B cell (primary cell): ENCODE results near the gene TSPAN9. TPM values are rescaled to one million over a fixed set of nuclear protein-coding genes. Genes with fewer than 3 reads are reported as not detected.

Experiments
- ATAC-seq: fragments of 200-7000 bp; cut with Tn5 transposase; one replicate; pipeline ENCODE4 v1.10.0; 2021; ENCODE audit warnings: low read depth, mild to moderate bottlenecking, moderate number of reproducible peaks, moderate library complexity
- CTCF ChIA-PET: fragments of 350-600 bp; sonication (Branson Sonifier 250); formaldehyde crosslinking; loops from one replicate; lab custom pipeline; 2021; ENCODE audit warnings: antibody characterized with exemption, inconsistent platforms; lab: Charles Lee
- POLR2A ChIA-PET: fragments of 350-600 bp; sonication (Branson Sonifier 250); formaldehyde crosslinking; loops from one replicate; lab custom pipeline; 2021; ENCODE audit warnings: antibody characterized with exemption; lab: Charles Lee
- DNase-seq: peaks from one replicate; pipeline ENCODE4 v3.0.0; 2013
- H2AFZ ChIP-seq: 2 replicates; pipeline ENCODE4 v1.6.1; 2012; ENCODE audit warnings: mild to moderate bottlenecking, low read depth, low read length; ENCODE audit not compliant: insufficient read depth, poor library complexity, severe bottlenecking
- H3K27ac ChIP-seq, 2 donors: 1 replicate in 1 of 2; 2 replicates in 1 of 2; pipeline ENCODE4 v1.5.1; 2012 to 2013; ENCODE audit warnings: low read length in 2 of 2, mild to moderate bottlenecking in 2 of 2, moderate library complexity in 1 of 2
- H3K27me3 ChIP-seq, 4 experiments: fragments of 200-600 bp in 1 of 4; sonication (generic) in 1 of 4; replicated peaks in 1 of 4; 1 replicate in 2 of 4; 2 replicates in 2 of 4; pipeline versions ENCODE4 v1.6.1 to v1.7.0; 2013 to 2016; ENCODE audit warnings: low read length in 3 of 4, mild to moderate bottlenecking in 2 of 4, mixed read lengths in 1 of 4, moderate library complexity in 1 of 4; ENCODE audit not compliant: insufficient read depth in 4 of 4, control insufficient read depth in 3 of 4; ENCODE audit errors: control extremely low read depth in 1 of 4
- H3K36me3 ChIP-seq, 2 experiments: replicated peaks in 1 of 2; 1 replicate in 1 of 2; 2 replicates in 1 of 2; pipeline versions ENCODE4 v1.6.1 to v1.7.1; 2013; ENCODE audit warnings: low read length in 1 of 2; ENCODE audit not compliant: insufficient read depth in 2 of 2, control insufficient read depth in 1 of 2; ENCODE audit errors: control extremely low read depth in 1 of 2, extremely low read depth in 1 of 2
- H3K4me1 ChIP-seq, 2 donors: fragments of 200-600 bp in 1 of 2; sonication (generic) in 1 of 2; 1 replicate in 1 of 2; 2 replicates in 1 of 2; pipeline versions ENCODE4 v1.5.1 to v1.6.1; 2013 to 2017; ENCODE audit warnings: low read length in 2 of 2; ENCODE audit not compliant: control insufficient read depth in 2 of 2, insufficient read depth in 2 of 2
- H3K4me2 ChIP-seq: replicated peaks from 2 replicates; pipeline ENCODE3; 2012; ENCODE audit warnings: mild to moderate bottlenecking, low read depth, low read length; ENCODE audit not compliant: poor library complexity, severe bottlenecking
- H3K4me3 ChIP-seq, 5 experiments: fragments of 200-600 bp in 1 of 5; sonication (generic) in 1 of 5; 1 replicate in 3 of 5; 2 replicates in 2 of 5; pipeline versions ENCODE4 v1.5.1 to v1.7.0; 2011 to 2016; ENCODE audit warnings: low read length in 4 of 5, mild to moderate bottlenecking in 4 of 5, low read depth in 2 of 5, control low read depth in 1 of 5, moderate library complexity in 1 of 5; ENCODE audit not compliant: insufficient read depth in 1 of 5; ENCODE audit errors: control extremely low read depth in 1 of 5, extremely low read depth in 1 of 5
- H3K79me2 ChIP-seq: fragments of 200-600 bp; sonication (generic); one replicate; pipeline ENCODE4 v1.6.0; 2016; ENCODE audit warnings: low read length; ENCODE audit not compliant: control insufficient read depth, insufficient read depth
- H3K9ac ChIP-seq: fragments of 200-600 bp; sonication (generic); 2 replicates; pipeline ENCODE4 v1.6.1; 2017; ENCODE audit warnings: mild to moderate bottlenecking, low read length, moderate library complexity
- H3K9me3 ChIP-seq, 3 donors: one replicate each; pipeline versions ENCODE4 v1.6.1 to v1.7.1; 2013; ENCODE audit warnings: low read length in 2 of 3; ENCODE audit not compliant: control insufficient read depth in 2 of 3, insufficient read depth in 1 of 3; ENCODE audit errors: control extremely low read depth in 1 of 3
- H4K20me1 ChIP-seq: 2 replicates; pipeline ENCODE4 v1.6.0; 2012; ENCODE audit warnings: mild to moderate bottlenecking, low read length; ENCODE audit not compliant: insufficient read depth, control insufficient read depth, poor library complexity, severe bottlenecking
- H3K27ac Mint-ChIP-seq: one replicate; pipeline ENCODE4 v1.8.0; 2021; ENCODE audit warnings: mixed read lengths
- H3K27me3 Mint-ChIP-seq: one replicate; pipeline ENCODE4 v1.8.0; 2021; ENCODE audit warnings: mixed read lengths
- H3K4me1 Mint-ChIP-seq: one replicate; pipeline ENCODE4 v1.8.0; 2021; ENCODE audit warnings: mixed read lengths
- H3K4me3 Mint-ChIP-seq: one replicate; pipeline ENCODE4 v1.8.0; 2021; ENCODE audit warnings: mixed read lengths
- H3K9me3 Mint-ChIP-seq: one replicate; pipeline ENCODE4 v1.8.0; 2022; ENCODE audit warnings: mixed read lengths; ENCODE audit not compliant: insufficient read depth
- CTCF ChIP-seq: fragments of 200-600 bp; IDR thresholded peaks from one replicate; pipeline ENCODE4 v1.8.0; 2022; ENCODE audit warnings: antibody characterized with exemption, mild to moderate bottlenecking
- EZH2 ChIP-seq: IDR thresholded peaks from 2 replicates; pipeline ENCODE4 v1.6.1; 2012; ENCODE audit warnings: borderline replicate concordance, low read depth, mild to moderate bottlenecking, moderate library complexity, low read length; ENCODE audit not compliant: insufficient read depth, poor library complexity, severe bottlenecking
- WGBS: methylation state at CpG from one replicate; pipeline ENCODE4 v1.1.5; 2013; ENCODE audit warnings: missing lambda C conversion rate; ENCODE audit not compliant: insufficient coverage; 5-methylcytosine and 5-hydroxymethylcytosine counted together
- intact Hi-C: fragments of 100-400 bp; cut with micrococcal nuclease; formaldehyde crosslinking; loops from one replicate; pipeline ENCODE4 v1.10.0; 2022
- polyA plus RNA-seq: library from polyadenylated mRNA; depleted of rRNA; stranded (reverse); fragments of >200 nt; gene quantifications from 2 replicates; pipeline ENCODE4 v1.2.3, GENCODE V29; 2012
- total RNA-seq, 2 donors: library from RNA; stranded (reverse); fragments of 120-200 nt in 1 of 2; gene quantifications; 1 replicate in 1 of 2; 2 replicates in 1 of 2; pipeline versions ENCODE4 v1.2.3 to v1.2.4, GENCODE V29; 2013 to 2022

TSPAN9 gene
- total and polyA plus RNA-seq, 2 donors (not counting 1 experiment from before 2014, with no cell fraction given), result 0.15 to 0.37 TPM

- Mint-ChIP-seq H3K27me3 (peaks cover 29% of the 10 kb centered on the region), H3K4me1 (peaks cover 14% of the 10 kb centered on the region), H3K9me3 (no peaks in the 10 kb centered on the region), H3K4me3 (no peak overlapping the region), H3K27ac (no peak overlapping the region)
- POLR2A ChIA-PET, result no interaction called here
- Histone ChIP-seq H2AFZ (no peak overlapping the region), H3K27ac (no peak overlapping the region), H3K36me3 (no peaks in the 10 kb centered on the region), H4K20me1 (no peaks in the 10 kb centered on the region), H3K4me1 (peaks cover 14% of the 10 kb centered on the region in 2 donors), H3K4me2 (no peak overlapping the region), H3K9ac (no peak overlapping the region), H3K4me3 (no peak overlapping the region), H3K27me3 (peaks cover 0 to 5% (median 2%) of the 10 kb centered on the region in 4 experiments), H3K9me3 (peaks cover 0 to 4% (median 0%) of the 10 kb centered on the region in 3 donors), H3K79me2 (no peaks in the 10 kb centered on the region)
- no peak for DNase-seq
- TF ChIP-seq EZH2, result no peak
- no peak for TF ChIP-seq CTCF
- CTCF ChIA-PET, result no interaction called here
- ATAC-seq, result no peak
- intact Hi-C loops, result no loop called here
- WGBS, result 100% methylated on average over 3 of the region's 5 CpGs
These were observed 96.7 kb downstream of the TSPAN9 start for GRCh38 chr12:3173912-3174311.

GRCh38 chr12:3175238-3175637, 98.1 kb downstream of the TSPAN9 start:
- Mint-ChIP-seq H3K4me1 (peaks cover 22% of the 10 kb centered on the region), H3K9me3 (no peaks in the 10 kb centered on the region), H3K27me3 (peaks cover 33% of the 10 kb centered on the region), H3K4me3 (no peak overlapping the region), H3K27ac (no peak overlapping the region)
- TF ChIP-seq EZH2 (no peak), CTCF (no peak)
- ATAC-seq (no peak), DNase-seq (no peak)
- H3K4me2 ChIP-seq, result no peak overlapping the region
- peaks cover 25 to 26% of the 10 kb centered on the region in 2 donors for H3K4me1 ChIP-seq
- CTCF ChIA-PET, result no interaction called here
- H3K27ac ChIP-seq, result no peak overlapping the region
- 93% methylated on average over 10 of the region's 10 CpGs for WGBS
- peaks cover 0 to 5% (median 2%) of the 10 kb centered on the region in 4 experiments for H3K27me3 ChIP-seq
- no peak overlapping the region for H3K4me3 ChIP-seq
- intact Hi-C loops, result no loop called here
- POLR2A ChIA-PET, result no interaction called here
- H3K9ac ChIP-seq, result no peak overlapping the region
- no peaks in the 10 kb centered on the region for H4K20me1 ChIP-seq
- H3K79me2 ChIP-seq, result no peaks in the 10 kb centered on the region
- H2AFZ ChIP-seq, result no peak overlapping the region
- H3K9me3 ChIP-seq, result peaks cover 0 to 5% (median 0%) of the 10 kb centered on the region in 3 donors
- no peaks in the 10 kb centered on the region for H3K36me3 ChIP-seq
